DOHH2 (cell line): ENCODE measurements around the gene ADGRG1.

Experiments
- CTCF ChIP-seq: fragments of 200-600 bp; sonication (generic); IDR thresholded peaks from one replicate; pipeline ENCODE4 v1.5.1; 2014; ENCODE audit warnings: antibody characterized with exemption, mild to moderate bottlenecking, low read depth, low read length; ENCODE audit not compliant: poor library complexity, severe bottlenecking
- EZH2phosphoT487 ChIP-seq: fragments of 200-600 bp; sonication (generic); IDR thresholded peaks from 2 replicates; pipeline ENCODE4 v1.6.1; 2017; ENCODE audit warnings: borderline replicate concordance, mild to moderate bottlenecking, antibody characterized with exemption, low read length, moderate library complexity, mixed read lengths

- no peak for TF ChIP-seq CTCF
- TF ChIP-seq EZH2phosphoT487 = no peak
These were observed 35.4 kb upstream of the ADGRG1 start for GRCh38 chr16:57593021-57593420.
